CD4-positive, alpha-beta memory T cell (primary cell): Measurements from ENCODE around the gene ABO. TPM values are rescaled to one million over a fixed set of nuclear protein-coding genes. Genes with fewer than 3 reads are reported as not detected.
"Not testable (repeated sequence)": the region's sequence is repeated elsewhere in the genome, so short reads cannot be mapped to it uniquely, and the experiment has no call there.

ENCODE experiments used
- CTCF ChIA-PET: fragments of 350-600 bp; sonication (Branson Sonifier 250); formaldehyde crosslinking; loops from one replicate; lab custom pipeline; 2021; ENCODE audit warnings: inconsistent platforms; ENCODE audit not compliant: partially characterized antibody; lab: Charles Lee
- POLR2A ChIA-PET: fragments of 350-600 bp; sonication (Branson Sonifier 250); formaldehyde crosslinking; loops from one replicate; lab custom pipeline; 2021; ENCODE audit not compliant: partially characterized antibody; lab: Charles Lee
- DNase-seq, 5 donors: peaks; one replicate each; pipeline versions ENCODE4 v3.0.0 to v3.0.0-alpha.2; 2020 to 2022; ENCODE audit warnings: mixed read lengths in 1 of 5
- H3K27ac ChIP-seq: one replicate; pipeline ENCODE4 v1.7.0; 2013; ENCODE audit warnings: low read depth, low read length
- H3K27me3 ChIP-seq: 2 replicates; pipeline ENCODE4 v1.7.0; 2013; ENCODE audit warnings: mild to moderate bottlenecking, low read length, moderate library complexity; ENCODE audit not compliant: insufficient read depth
- H3K36me3 ChIP-seq: 2 replicates; pipeline ENCODE4 v1.7.0; 2013; ENCODE audit warnings: mild to moderate bottlenecking, low read length, moderate library complexity; ENCODE audit not compliant: insufficient read depth
- H3K4me1 ChIP-seq: 2 replicates; pipeline ENCODE4 v1.7.0; 2013; ENCODE audit warnings: mild to moderate bottlenecking, low read length, moderate library complexity; ENCODE audit not compliant: insufficient read depth
- H3K4me3 ChIP-seq, 2 donors: one replicate each; pipeline ENCODE4 v1.7.0; 2013; ENCODE audit warnings: low read length in 2 of 2, mild to moderate bottlenecking in 1 of 2
- H3K9me3 ChIP-seq, 2 donors: one replicate each; pipeline ENCODE4 v1.7.0; 2013; ENCODE audit warnings: low read length in 2 of 2, control low read depth in 1 of 2; ENCODE audit not compliant: control insufficient read depth in 1 of 2
- H3K27ac Mint-ChIP-seq, 7 donors: one replicate each; pipeline ENCODE4 v1.8.0; 2020 to 2021; ENCODE audit warnings: mixed read lengths in 7 of 7, mild to moderate bottlenecking in 6 of 7, inconsistent platforms in 3 of 7, moderate library complexity in 3 of 7
- H3K27me3 Mint-ChIP-seq, 2 donors: one replicate each; pipeline ENCODE4 v1.8.0; 2020 to 2021; ENCODE audit warnings: mixed read lengths in 2 of 2
- H3K36me3 Mint-ChIP-seq, 2 donors: one replicate each; pipeline ENCODE4 v1.8.0; 2020 to 2021; ENCODE audit warnings: mixed read lengths in 2 of 2, inconsistent platforms in 1 of 2, mild to moderate bottlenecking in 1 of 2
- H3K4me1 Mint-ChIP-seq, 4 donors: one replicate each; pipeline ENCODE4 v1.8.0; 2020 to 2021; ENCODE audit warnings: mixed read lengths in 4 of 4, mild to moderate bottlenecking in 1 of 4
- H3K4me3 Mint-ChIP-seq, 8 donors: one replicate each; pipeline ENCODE4 v1.8.0; 2020 to 2021; ENCODE audit warnings: mixed read lengths in 8 of 8, mild to moderate bottlenecking in 7 of 8, moderate library complexity in 6 of 8, inconsistent platforms in 3 of 8
- H3K9me3 Mint-ChIP-seq, 8 donors: one replicate each; pipeline ENCODE4 v1.8.0; 2020 to 2021; ENCODE audit warnings: mixed read lengths in 8 of 8, mild to moderate bottlenecking in 5 of 8, inconsistent platforms in 3 of 8, moderate library complexity in 1 of 8
- intact Hi-C: fragments of 100-400 bp; cut with micrococcal nuclease; formaldehyde crosslinking; loops from one replicate; pipeline ENCODE4 v1.15.1; 2023
- polyA plus RNA-seq, 2 donors: library from polyadenylated mRNA; unstranded; fragments of 300-500 nt; fragmentation: Illumina TruSeq; gene quantifications; one replicate each; pipeline ENCODE4 v1.2.3, GENCODE V29; 2021
- total RNA-seq, 2 experiments: library from RNA; stranded (reverse); gene quantifications; one replicate each; pipeline ENCODE4 v1.2.3, GENCODE V29; 2021

ABO gene
- total and polyA plus RNA-seq, 4 experiments from 2014 or later: 0.29 to 1.7 (median 1.2) TPM; not detected in 1

DNA sequence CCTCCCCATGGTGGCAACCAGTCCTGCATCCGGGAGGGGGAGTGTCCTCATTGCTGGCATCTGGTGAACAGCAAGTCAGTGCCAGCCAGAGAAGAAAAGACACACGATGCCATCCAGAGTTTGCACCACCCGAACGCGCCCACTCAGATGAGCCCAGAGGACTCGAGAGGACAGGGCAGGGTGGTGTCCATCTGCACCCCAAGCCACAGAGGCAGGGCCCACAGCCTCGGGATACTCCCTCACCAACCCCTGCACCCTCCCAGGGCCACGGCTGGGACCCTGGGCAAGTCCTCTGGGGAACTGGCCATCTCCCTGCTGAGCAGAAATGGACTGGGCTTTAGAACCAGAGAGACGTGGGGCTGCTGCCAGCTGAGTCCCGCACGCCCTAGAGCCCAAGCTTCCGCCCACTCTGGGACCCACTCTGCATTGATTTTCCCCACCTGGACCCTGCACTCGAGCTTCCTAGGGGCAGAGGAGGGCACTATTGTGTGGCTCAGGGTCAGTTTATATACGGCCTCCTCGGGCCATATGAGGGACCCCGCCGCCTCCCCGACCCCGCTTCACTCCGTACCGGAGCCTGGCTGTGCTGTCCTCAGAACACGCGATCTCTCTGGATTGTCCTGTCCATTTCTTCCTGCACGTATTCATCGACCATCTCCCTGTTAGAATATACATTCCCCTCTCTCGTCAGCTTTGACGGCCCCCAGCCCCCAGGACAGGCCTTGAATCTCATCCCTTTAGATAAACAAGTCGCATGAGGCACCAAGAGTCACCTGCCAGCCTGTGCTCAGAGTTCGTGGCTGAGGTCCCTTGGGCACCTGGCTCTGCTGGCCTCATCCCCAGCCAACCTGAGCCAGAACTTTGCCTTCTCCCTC, 65.4 kb downstream of the ABO start:
- H3K36me3 ChIP-seq, DNase-seq, H3K27ac Mint-ChIP-seq, POLR2A ChIA-PET, H3K4me3 ChIP-seq, intact Hi-C loops, H3K4me1 ChIP-seq, H3K27ac ChIP-seq, H3K4me1 Mint-ChIP-seq, H3K27me3 ChIP-seq, H3K4me3 Mint-ChIP-seq, H3K36me3 Mint-ChIP-seq, H3K9me3 ChIP-seq, H3K9me3 Mint-ChIP-seq: not testable (repeated sequence)
- CTCF ChIA-PET: interaction anchor here (0.6 kb wide), 1 partner anchor 24 kb away, joined by 3 read pairs; no protein-coding TSS in a partner anchor
- peaks cover 18 to 25% of the 10 kb centered on the region in 2 donors for H3K27me3 Mint-ChIP-seq

DNA sequence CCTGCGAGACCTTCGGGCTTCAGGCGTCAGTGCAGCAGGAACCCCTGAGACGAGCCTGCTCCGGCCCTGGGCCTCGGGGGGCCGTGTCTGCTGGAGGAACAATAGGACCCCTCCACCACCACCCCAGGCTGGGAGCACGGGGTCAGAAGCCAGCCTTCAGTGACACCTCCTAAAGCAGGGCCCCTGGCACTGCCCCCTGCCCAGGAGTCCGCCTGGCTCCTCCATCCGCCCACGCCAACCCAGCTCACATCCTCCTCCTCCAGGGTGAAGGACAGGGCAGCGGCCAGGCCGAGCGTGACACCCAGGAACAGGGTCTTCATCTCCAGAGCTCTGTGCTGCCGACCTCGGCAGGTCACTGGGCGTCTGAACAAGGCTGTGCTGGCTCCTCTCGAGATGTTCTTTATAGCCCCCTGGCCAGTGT, 66.1 kb downstream of the ABO start, which contains the start of gene OBP2B:
OBP2B (minus strand) TSS at position 371 of the 421 bp plus-strand sequence; CDS start at position 320, 51 bp downstream.
- H3K27ac ChIP-seq, H3K36me3 ChIP-seq, H3K4me1 ChIP-seq, POLR2A ChIA-PET, H3K27ac Mint-ChIP-seq, H3K4me3 ChIP-seq, H3K27me3 ChIP-seq, DNase-seq, H3K36me3 Mint-ChIP-seq, H3K9me3 ChIP-seq, H3K9me3 Mint-ChIP-seq, H3K4me1 Mint-ChIP-seq, intact Hi-C loops, H3K4me3 Mint-ChIP-seq: not testable (repeated sequence)
- CTCF ChIA-PET: interaction anchor here (0.6 kb wide), 1 partner anchor 24 kb away, joined by 3 read pairs; no protein-coding TSS in a partner anchor
- H3K27me3 Mint-ChIP-seq: peaks cover 14 to 18% of the 10 kb centered on the region in 2 donors

DNA sequence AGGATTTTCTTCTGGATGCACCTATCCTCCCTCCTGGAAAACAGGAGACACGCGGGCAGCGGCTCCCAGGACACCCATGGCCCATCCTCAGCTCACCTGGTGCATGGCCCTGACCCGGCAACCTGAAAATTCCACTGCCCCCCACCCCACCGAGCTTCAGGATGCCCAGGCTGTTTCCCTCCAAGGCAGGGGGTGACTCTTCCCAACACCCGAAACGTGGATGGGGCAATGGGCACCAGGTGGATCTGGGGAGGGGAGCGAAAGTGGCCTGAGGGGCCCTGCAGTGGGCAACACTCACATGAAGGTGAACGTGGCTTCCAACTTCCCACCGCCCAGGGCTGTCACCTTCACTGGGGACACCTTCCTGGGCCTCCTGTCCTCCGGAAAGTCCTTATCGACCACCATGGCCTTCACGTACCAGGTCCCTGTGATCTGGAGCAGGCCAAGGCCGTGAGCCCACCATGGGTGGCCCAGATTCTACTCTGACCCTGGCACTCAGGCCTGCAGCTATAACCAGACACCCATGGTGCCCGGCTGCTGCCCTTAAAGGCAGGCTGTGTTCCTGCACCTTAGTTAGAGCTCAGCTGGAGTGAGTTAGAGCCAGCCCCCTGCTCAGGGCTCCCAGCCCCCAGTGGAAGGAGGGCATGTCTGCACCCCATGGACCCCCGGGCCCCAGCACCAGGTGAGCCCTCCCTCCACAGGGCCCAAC, 66.7 kb downstream of the ABO start:
- H3K4me1 Mint-ChIP-seq, H3K27me3 ChIP-seq, POLR2A ChIA-PET: not testable (repeated sequence)

DNA sequence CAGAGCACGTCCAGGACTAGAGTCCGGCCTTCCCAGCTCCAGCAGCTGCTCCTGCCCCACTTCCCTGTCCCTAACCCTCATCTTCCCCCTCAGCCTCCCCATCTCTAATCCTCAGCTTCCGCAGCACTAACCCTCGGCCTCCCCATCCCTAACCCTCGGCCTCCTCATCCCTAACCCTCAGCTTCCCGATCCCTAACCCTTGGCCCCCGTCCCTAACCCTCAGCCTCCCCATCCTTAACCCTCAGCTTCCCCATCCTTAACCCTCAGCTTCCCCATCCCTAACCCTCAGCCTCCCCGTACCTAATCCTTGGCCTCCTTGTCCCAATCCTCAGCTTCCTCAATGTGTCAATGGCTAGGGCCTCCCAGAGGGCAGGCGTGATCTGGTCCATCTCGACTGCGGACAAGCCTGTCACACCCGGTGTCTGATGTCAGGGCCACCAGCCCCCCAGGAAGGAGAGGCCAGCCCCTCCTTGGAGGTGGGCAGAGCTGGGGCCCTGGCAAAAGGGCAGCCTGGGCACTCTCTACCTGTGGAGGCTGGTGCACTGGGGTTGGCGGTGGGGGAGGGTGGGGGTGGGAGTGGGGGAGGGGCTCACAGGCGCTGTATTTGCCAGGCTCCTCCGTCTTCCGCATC, 67.3 kb downstream of the ABO start:
- H3K4me1 Mint-ChIP-seq: no peaks in the 10 kb centered on the region
- ChIA-PET CTCF (no interaction called here), POLR2A (no interaction called here)
- no peaks in the 10 kb centered on the region for H3K9me3 Mint-ChIP-seq
- no peak overlapping the region for H3K4me3 Mint-ChIP-seq
- no peaks in the 10 kb centered on the region for H3K36me3 ChIP-seq
- no peak overlapping the region for H3K27ac Mint-ChIP-seq
- DNase-seq: peak in 1 of 5 donors; percentile 34
- intact Hi-C loops: no loop called here
- H3K27me3 ChIP-seq: no peaks in the 10 kb centered on the region
- H3K27ac ChIP-seq: no peak overlapping the region
- no peaks in the 10 kb centered on the region for H3K9me3 ChIP-seq
- H3K4me3 ChIP-seq: no peak overlapping the region
- peaks cover 13 to 18% of the 10 kb centered on the region in 2 donors for H3K27me3 Mint-ChIP-seq
- no peaks in the 10 kb centered on the region for H3K36me3 Mint-ChIP-seq
- H3K4me1 ChIP-seq: no peaks in the 10 kb centered on the region

More for the DNA sequence above, 66.7 kb downstream of the ABO start:
- H3K9me3 Mint-ChIP-seq, H3K4me1 ChIP-seq, intact Hi-C loops, H3K4me3 ChIP-seq, H3K27ac ChIP-seq, CTCF ChIA-PET, H3K36me3 Mint-ChIP-seq, H3K27ac Mint-ChIP-seq, H3K4me3 Mint-ChIP-seq, H3K36me3 ChIP-seq, DNase-seq, H3K9me3 ChIP-seq: not testable (repeated sequence)
- H3K27me3 Mint-ChIP-seq: peaks cover 14 to 18% of the 10 kb centered on the region in 2 donors

DNA sequence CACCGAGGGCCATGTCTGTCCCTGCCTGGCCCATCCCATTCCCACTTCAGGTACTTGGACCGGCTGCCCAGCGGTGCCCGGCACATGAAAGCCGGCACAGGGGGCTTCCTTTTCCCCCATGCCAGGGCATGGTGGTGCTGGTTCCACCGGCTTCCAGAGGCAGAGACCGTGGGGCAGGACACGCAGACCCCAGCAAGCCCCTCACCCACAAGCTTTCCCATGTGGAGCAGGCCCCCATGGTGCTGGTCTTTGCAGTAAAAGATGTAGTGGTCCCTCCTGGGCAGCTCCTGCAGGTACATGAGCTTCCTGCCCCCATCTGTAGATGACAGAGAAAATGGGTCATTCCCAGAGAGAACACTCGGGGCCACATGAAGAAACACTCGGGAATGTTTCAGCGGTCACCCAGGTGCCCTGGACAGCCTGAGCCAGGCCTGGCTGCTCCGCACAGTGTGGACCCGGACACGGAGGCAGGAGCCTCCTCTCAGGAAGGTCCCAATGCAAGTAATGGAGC, 67.9 kb downstream of the ABO start:
- H3K4me3 ChIP-seq: no peak overlapping the region
- Mint-ChIP-seq H3K4me3 (no peak overlapping the region), H3K36me3 (no peaks in the 10 kb centered on the region), H3K4me1 (no peaks in the 10 kb centered on the region), H3K9me3 (no peaks in the 10 kb centered on the region), H3K27me3 (peaks cover 11 to 16% of the 10 kb centered on the region in 2 donors), H3K27ac (no peak overlapping the region)
- no peaks in the 10 kb centered on the region for H3K4me1 ChIP-seq
- no peaks in the 10 kb centered on the region for H3K9me3 ChIP-seq
- ChIA-PET POLR2A (no interaction called here), CTCF (no interaction called here)
- H3K27ac ChIP-seq: no peak overlapping the region
- DNase-seq: no peak
- H3K36me3 ChIP-seq: no peaks in the 10 kb centered on the region
- H3K27me3 ChIP-seq: no peaks in the 10 kb centered on the region
- intact Hi-C loops: no loop called here

GRCh38 chr9:133205996-133206931, 68.7 kb downstream of the ABO start:
- DNase-seq: no peak
- Histone ChIP-seq H3K27ac (no peak overlapping the region), H3K4me1 (no peaks in the 10 kb centered on the region), H3K27me3 (no peaks in the 10 kb centered on the region), H3K9me3 (no peaks in the 10 kb centered on the region), H3K4me3 (no peak overlapping the region), H3K36me3 (no peaks in the 10 kb centered on the region)
- H3K4me1 Mint-ChIP-seq: no peaks in the 10 kb centered on the region
- H3K9me3 Mint-ChIP-seq: no peaks in the 10 kb centered on the region
- POLR2A ChIA-PET: no interaction called here
- H3K27me3 Mint-ChIP-seq: peaks cover 12 to 13% of the 10 kb centered on the region in 2 donors
- CTCF ChIA-PET: no interaction called here
- intact Hi-C loops: no loop called here
- H3K27ac Mint-ChIP-seq: peak overlapping the region in 1 of 7 donors; percentile 56
- no peaks in the 10 kb centered on the region for H3K36me3 Mint-ChIP-seq
- no peak overlapping the region for H3K4me3 Mint-ChIP-seq
